ENCODE results near the gene F10. TPM values are rescaled to one million over a fixed set of nuclear protein-coding genes. Genes with fewer than 3 reads are reported as not detected.
A peak's percentile ranks its signal among the peaks of the same experiment; 100 is the strongest.

Gene F10
- total and polyA plus RNA-seq, 4 donors = 85.3 to 199 (median 117) TPM

- H3K4me3 ChIP-seq (ENCODE audit: low read depth in 1 of 3, low read length in 3 of 3) = peak overlapping the region; percentile 30 to 60 (median 50)
- DNase-seq (ENCODE audit: low spot score) = peak; percentile 37
- WGBS = 65% methylated on average over 29 of the region's 29 CpGs
Measured at GRCh38 chr13:113123226-113124201, 915 bp downstream of the F10 start.

GRCh38 chr13:113124211-113124970 is 1.8 kb downstream of the F10 start:
- WGBS = 93% methylated on average over 19 of the region's 19 CpGs
- Histone ChIP-seq H3K27ac (ENCODE audit: low read depth in 1 of 2, low read length in 2 of 2) (no peak overlapping the region), H3K9me3 (ENCODE audit: control insufficient read depth in 4 of 4, low read length in 3 of 4) (no peaks in the 10 kb centered on the region), H3K4me3 (ENCODE audit: low read depth in 1 of 3, low read length in 3 of 3) (no peak overlapping the region), H3K4me1 (ENCODE audit: control insufficient read depth in 4 of 4, insufficient read depth in 4 of 4, low read length in 3 of 4) (peaks cover 3 to 29% (median 18%) of the 10 kb centered on the region in 4 donors), H3K36me3 (ENCODE audit: control insufficient read depth in 4 of 4, insufficient read depth in 3 of 4, low read depth in 1 of 4, low read length in 3 of 4) (no peaks in the 10 kb centered on the region), H3K9ac (ENCODE audit: low read depth in 1 of 2, low read length in 2 of 2) (no peak overlapping the region), H3K27me3 (ENCODE audit: control insufficient read depth in 4 of 4, insufficient read depth in 4 of 4, low read length in 3 of 4) (no peaks in the 10 kb centered on the region)
- DNase-seq (ENCODE audit: low spot score) = peak; percentile 29
- TF ChIP-seq TAF1 (conservative IDR thresholded peaks at IDR 0.05) (no peak), SP1 (IDR thresholded peaks at IDR 0.05) (no peak), ZBTB33 (IDR thresholded peaks at IDR 0.05) (no peak), ATF3 (IDR thresholded peaks at IDR 0.05) (no peak), HNF4A (conservative IDR thresholded peaks at IDR 0.05) (no peak), FOXA1 (IDR thresholded peaks at IDR 0.05) (no peak), JUND (IDR thresholded peaks at IDR 0.05) (no peak), NR2F2 (IDR thresholded peaks at IDR 0.05) (no peak), HNF4G (IDR thresholded peaks at IDR 0.05) (no peak), EGR1 (IDR thresholded peaks at IDR 0.05; ENCODE audit: low read depth in 2 of 2) (no peak), GABPA (IDR thresholded peaks at IDR 0.05 in 1 of 2, conservative IDR thresholded peaks at IDR 0.05 in 1 of 2) (no peak), RAD21 (IDR thresholded peaks at IDR 0.05) (no peak), MAX (IDR thresholded peaks at IDR 0.05) (no peak), FOXA2 (IDR thresholded peaks at IDR 0.05) (no peak), CTCF (IDR thresholded peaks at IDR 0.05; ENCODE audit: low read depth, low read length, missing input control) (no peak)

More at GRCh38 chr13:113123226-113124201, 915 bp downstream of the F10 start:
- H3K4me1 ChIP-seq (ENCODE audit: control insufficient read depth in 4 of 4, insufficient read depth in 4 of 4, low read length in 3 of 4) = peaks cover 3 to 29% (median 18%) of the 10 kb centered on the region in 4 donors
- H3K27ac ChIP-seq (ENCODE audit: low read depth in 1 of 2, low read length in 2 of 2) = peak overlapping the region; percentile 69 to 79
- TF ChIP-seq FOXA2 (IDR thresholded peaks at IDR 0.05) = no peak
- TF ChIP-seq RAD21 (IDR thresholded peaks at IDR 0.05) = peak; percentile 57 to 64
- TF ChIP-seq CTCF (IDR thresholded peaks at IDR 0.05; ENCODE audit: low read depth, low read length, missing input control) = peak; percentile 33
- H3K9me3 ChIP-seq (ENCODE audit: control insufficient read depth in 4 of 4, low read length in 3 of 4) = no peaks in the 10 kb centered on the region
- no peaks in the 10 kb centered on the region for H3K27me3 ChIP-seq (ENCODE audit: control insufficient read depth in 4 of 4, insufficient read depth in 4 of 4, low read length in 3 of 4)
- peak overlapping the region in 1 of 2 donors; percentile 14 for H3K9ac ChIP-seq (ENCODE audit: low read depth in 1 of 2, low read length in 2 of 2)
- H3K36me3 ChIP-seq (ENCODE audit: control insufficient read depth in 4 of 4, insufficient read depth in 3 of 4, low read depth in 1 of 4, low read length in 3 of 4) = peaks cover 0 to 2% (median under 1%) of the 10 kb centered on the region in 4 donors
